WTC11 (cell line): ENCODE data around the gene PCNX1. TPM values are rescaled to one million over a fixed set of nuclear protein-coding genes. Genes with fewer than 3 reads are reported as not detected.

Experiments used
- ATAC-seq: fragments of 200-7000 bp; cut with Tn5 transposase; 2 replicates; pipeline ENCODE4 v1.10.0; 2021; ENCODE audit warnings: mild to moderate bottlenecking, moderate library complexity
- CTCF ChIA-PET: fragments of 300-600 bp; sonication (Branson Sonifier 250); formaldehyde crosslinking; loops from one replicate; lab custom pipeline; 2021; ENCODE audit warnings: antibody characterized with exemption; lab: Charles Lee
- POLR2A ChIA-PET: fragments of 350-600 bp; sonication (Branson Sonifier 250); formaldehyde crosslinking; loops from one replicate; lab custom pipeline; 2021; ENCODE audit warnings: antibody characterized with exemption; lab: Charles Lee
- DNase-seq: peaks from one replicate; pipeline ENCODE4 v3.0.0; 2021; ENCODE audit warnings: low spot score
- H3K27ac Mint-ChIP-seq: 2 replicates; pipeline ENCODE4 v1.8.0; 2021; ENCODE audit warnings: mixed read lengths
- H3K27me3 Mint-ChIP-seq: 2 replicates; pipeline ENCODE4 v1.8.0; 2021; ENCODE audit warnings: low read depth, mild to moderate bottlenecking, moderate library complexity, mixed read lengths
- H3K36me3 Mint-ChIP-seq: 2 replicates; pipeline ENCODE4 v1.8.0; 2021; ENCODE audit warnings: mixed read lengths
- H3K4me1 Mint-ChIP-seq: 2 replicates; pipeline ENCODE4 v1.8.0; 2022; ENCODE audit warnings: mixed read lengths
- H3K4me3 Mint-ChIP-seq: 2 replicates; pipeline ENCODE4 v1.8.0; 2021; ENCODE audit warnings: mild to moderate bottlenecking, moderate library complexity, mixed read lengths
- H3K9me3 Mint-ChIP-seq: 2 replicates; pipeline ENCODE4 v1.8.0; 2021; ENCODE audit warnings: mixed read lengths
- ATF2 ChIP-seq: sonication (generic); formaldehyde crosslinking; IDR thresholded peaks from 2 replicates; pipeline ENCODE4 v1.8.1; 2022; ENCODE audit warnings: low read depth, missing genetic modification reagents, borderline replicate concordance
- CDX4 ChIP-seq: fragments of 250-450 bp; sonication (Bioruptor Pico); IDR thresholded peaks from 2 replicates; pipeline ENCODE4 v1.9.0; 2021; ENCODE audit warnings: moderate library complexity, mild to moderate bottlenecking, inconsistent platforms, borderline replicate concordance
- CREB1 ChIP-seq: sonication (generic); formaldehyde crosslinking; IDR thresholded peaks from 2 replicates; pipeline ENCODE4 v1.8.0; 2023; ENCODE audit warnings: mild to moderate bottlenecking, missing genetic modification reagents
- CREM ChIP-seq: sonication (generic); formaldehyde crosslinking; IDR thresholded peaks from 2 replicates; pipeline ENCODE4 v1.8.1; 2022; ENCODE audit warnings: mild to moderate bottlenecking, missing genetic modification reagents, moderate library complexity
- E2F4 ChIP-seq: sonication (generic); formaldehyde crosslinking; IDR thresholded peaks from 2 replicates; pipeline ENCODE4 v1.8.1; 2022; ENCODE audit warnings: low read depth, mild to moderate bottlenecking, moderate library complexity, missing genetic modification reagents, borderline replicate concordance
- FOXP1 ChIP-seq: sonication (generic); formaldehyde crosslinking; IDR thresholded peaks from 2 replicates; pipeline ENCODE4 v1.8.0; 2022; ENCODE audit warnings: missing genetic modification reagents, mild to moderate bottlenecking, moderate library complexity, borderline replicate concordance
- GRHL2 ChIP-seq: fragments of 250-450 bp; sonication (Bioruptor Pico); IDR thresholded peaks from 2 replicates; pipeline ENCODE4 v1.8.0; 2022; ENCODE audit warnings: mild to moderate bottlenecking, moderate library complexity; ENCODE audit not compliant: insufficient replicate concordance, severe bottlenecking
- HMGA2 ChIP-seq: fragments of 250-450 bp; sonication (Bioruptor Pico); IDR thresholded peaks from 2 replicates; pipeline ENCODE4 v1.4.0; 2021; ENCODE audit warnings: mild to moderate bottlenecking, moderate library complexity
- HMGXB4 ChIP-seq: sonication (generic); formaldehyde crosslinking; IDR thresholded peaks from 2 replicates; pipeline ENCODE4 v1.8.1; 2023; ENCODE audit warnings: mild to moderate bottlenecking, moderate library complexity, missing genetic modification reagents
- IRF2 ChIP-seq: sonication (generic); formaldehyde crosslinking; IDR thresholded peaks from 2 replicates; pipeline ENCODE4 v1.8.0; 2022; ENCODE audit warnings: low read depth, missing genetic modification reagents, borderline replicate concordance
- MAX ChIP-seq: sonication (generic); formaldehyde crosslinking; IDR thresholded peaks from 2 replicates; pipeline ENCODE4 v1.8.0; 2022; ENCODE audit warnings: mild to moderate bottlenecking, missing genetic modification reagents
- NR1H2 ChIP-seq: sonication (generic); formaldehyde crosslinking; IDR thresholded peaks from 2 replicates; pipeline ENCODE4 v1.9.0; 2021; ENCODE audit warnings: mild to moderate bottlenecking, moderate library complexity, missing genetic modification reagents
- PREB ChIP-seq: sonication (generic); formaldehyde crosslinking; IDR thresholded peaks from 2 replicates; pipeline ENCODE4 v1.8.1; 2022; ENCODE audit warnings: mild to moderate bottlenecking, missing genetic modification reagents, moderate library complexity, borderline replicate concordance
- RORB ChIP-seq: fragments of 250-450 bp; sonication (Bioruptor Pico); IDR thresholded peaks from 2 replicates; pipeline ENCODE4 v1.9.0; 2021; ENCODE audit warnings: mild to moderate bottlenecking
- SMAD3 ChIP-seq: sonication (generic); formaldehyde crosslinking; IDR thresholded peaks from 2 replicates; pipeline ENCODE4 v1.8.0; 2022; ENCODE audit warnings: missing genetic modification reagents, mild to moderate bottlenecking, borderline replicate concordance
- SMAD4 ChIP-seq: sonication (generic); formaldehyde crosslinking; IDR thresholded peaks from 2 replicates; pipeline ENCODE4 v1.8.0; 2022; ENCODE audit warnings: mild to moderate bottlenecking, missing genetic modification reagents
- ZBTB21 ChIP-seq: sonication (generic); formaldehyde crosslinking; IDR thresholded peaks from 2 replicates; pipeline ENCODE4 v1.8.1; 2023; ENCODE audit warnings: mild to moderate bottlenecking, missing genetic modification reagents, borderline replicate concordance
- ZBTB43 ChIP-seq: sonication (generic); formaldehyde crosslinking; IDR thresholded peaks from 2 replicates; pipeline ENCODE4 v1.8.1; 2023; ENCODE audit warnings: mild to moderate bottlenecking, missing genetic modification reagents
- ZNF232 ChIP-seq: sonication (generic); formaldehyde crosslinking; IDR thresholded peaks from 2 replicates; pipeline ENCODE4 v1.8.0; 2022; ENCODE audit warnings: mild to moderate bottlenecking, missing genetic modification reagents
- ZNF263 ChIP-seq: sonication (generic); formaldehyde crosslinking; IDR thresholded peaks from 2 replicates; pipeline ENCODE4 v1.8.1; 2022; ENCODE audit warnings: low read depth, mild to moderate bottlenecking, moderate library complexity, missing genetic modification reagents
- ZNF416 ChIP-seq: fragments of 250-450 bp; sonication (Bioruptor Pico); IDR thresholded peaks from 2 replicates; pipeline ENCODE4 v1.9.0; 2021; ENCODE audit warnings: mild to moderate bottlenecking, inconsistent platforms
- ZSCAN18 ChIP-seq: fragments of 250-450 bp; sonication (Bioruptor Pico); IDR thresholded peaks from 2 replicates; pipeline ENCODE4 v2.1.2; 2022; ENCODE audit warnings: mild to moderate bottlenecking, moderate library complexity
- total RNA-seq: library from RNA; stranded (reverse); gene quantifications from 3 replicates; pipeline ENCODE4 v1.2.3, GENCODE V29; 2021

PCNX1 gene
- total RNA-seq, 1 experiment from 2014 or later: 46.4 TPM

GRCh38 chr14:71119075-71119474 lies 211.8 kb downstream of the PCNX1 start:
- ChIA-PET CTCF (no interaction called here), POLR2A (interaction anchor here (0.7 kb wide), 1 partner anchor 11 kb away, joined by 3 read pairs; no protein-coding TSS in a partner anchor)
- no peak for ATAC-seq
- Mint-ChIP-seq H3K4me1 (peaks cover 17% of the 10 kb centered on the region), H3K27me3 (peaks cover 3% of the 10 kb centered on the region; the same call in 1 of the 2 replicates), H3K4me3 (no peak overlapping the region), H3K27ac (no peak overlapping the region), H3K36me3 (peaks cover 39% of the 10 kb centered on the region), H3K9me3 (peaks cover 38% of the 10 kb centered on the region)
- DNase-seq: no peak
- TF ChIP-seq GRHL2 (CRISPR knock-in tag): no peak
- TF ChIP-seq ZBTB21 (CRISPR knock-in tag): no peak
- TF ChIP-seq E2F4 (CRISPR knock-in tag): no peak
- TF ChIP-seq ZSCAN18 (CRISPR knock-in tag): no peak
- TF ChIP-seq ZNF263 (CRISPR knock-in tag): no peak
- no peak for TF ChIP-seq HMGXB4

GRCh38 chr14:71119832-71120231 lies 212.6 kb downstream of the PCNX1 start:
- peaks cover 17% of the 10 kb centered on the region for H3K4me1 Mint-ChIP-seq
- TF ChIP-seq HMGA2 (CRISPR knock-in tag): no peak
- TF ChIP-seq ZBTB21 (CRISPR knock-in tag): no peak
- TF ChIP-seq SMAD4 (CRISPR knock-in tag): no peak
- no peak for TF ChIP-seq GRHL2 (CRISPR knock-in tag)
- no peak for TF ChIP-seq CDX4 (CRISPR knock-in tag)
- TF ChIP-seq CREB1 (CRISPR knock-in tag): no peak
- TF ChIP-seq RORB (CRISPR knock-in tag): no peak
- no peak for TF ChIP-seq CREM (CRISPR knock-in tag)
- no peak for TF ChIP-seq IRF2 (CRISPR knock-in tag)
- CTCF ChIA-PET: no interaction called here
- peaks cover 45% of the 10 kb centered on the region for H3K36me3 Mint-ChIP-seq
- H3K9me3 Mint-ChIP-seq: peaks cover 44% of the 10 kb centered on the region
- ATAC-seq: no peak
- H3K4me3 Mint-ChIP-seq: no peak overlapping the region
- POLR2A ChIA-PET: no interaction called here
- no peak for DNase-seq
- H3K27me3 Mint-ChIP-seq: peaks cover 7% of the 10 kb centered on the region
- no peak overlapping the region for H3K27ac Mint-ChIP-seq

- POLR2A ChIA-PET: no interaction called here
- TF ChIP-seq PREB (CRISPR knock-in tag) (no peak), ATF2 (CRISPR knock-in tag) (no peak), ZNF416 (no peak), FOXP1 (no peak), ZBTB43 (CRISPR knock-in tag) (no peak), SMAD3 (CRISPR knock-in tag) (no peak), MAX (CRISPR knock-in tag) (no peak), NR1H2 (CRISPR knock-in tag) (no peak), ZNF232 (CRISPR knock-in tag) (no peak)
Measured at GRCh38 chr14:71121001-71121400, 213.7 kb downstream of the PCNX1 start.

More at GRCh38 chr14:71121001-71121400, 213.7 kb downstream of the PCNX1 start:
- DNase-seq: no peak
- Mint-ChIP-seq H3K9me3 (peaks cover 56% of the 10 kb centered on the region), H3K27ac (no peak overlapping the region), H3K4me1 (peaks cover 17% of the 10 kb centered on the region), H3K36me3 (peaks cover 57% of the 10 kb centered on the region), H3K4me3 (no peak overlapping the region), H3K27me3 (peaks cover 7% of the 10 kb centered on the region)
- no peak for ATAC-seq
- CTCF ChIA-PET: no interaction called here
